Measurements from ENCODE around the gene IKZF4. TPM values are rescaled to one million over a fixed set of nuclear protein-coding genes. Genes with fewer than 3 reads are reported as not detected.

Gene IKZF4
- total and polyA plus RNA-seq, 4 donors, result 1.8 to 12.2 (median 7.5) TPM

DNA sequence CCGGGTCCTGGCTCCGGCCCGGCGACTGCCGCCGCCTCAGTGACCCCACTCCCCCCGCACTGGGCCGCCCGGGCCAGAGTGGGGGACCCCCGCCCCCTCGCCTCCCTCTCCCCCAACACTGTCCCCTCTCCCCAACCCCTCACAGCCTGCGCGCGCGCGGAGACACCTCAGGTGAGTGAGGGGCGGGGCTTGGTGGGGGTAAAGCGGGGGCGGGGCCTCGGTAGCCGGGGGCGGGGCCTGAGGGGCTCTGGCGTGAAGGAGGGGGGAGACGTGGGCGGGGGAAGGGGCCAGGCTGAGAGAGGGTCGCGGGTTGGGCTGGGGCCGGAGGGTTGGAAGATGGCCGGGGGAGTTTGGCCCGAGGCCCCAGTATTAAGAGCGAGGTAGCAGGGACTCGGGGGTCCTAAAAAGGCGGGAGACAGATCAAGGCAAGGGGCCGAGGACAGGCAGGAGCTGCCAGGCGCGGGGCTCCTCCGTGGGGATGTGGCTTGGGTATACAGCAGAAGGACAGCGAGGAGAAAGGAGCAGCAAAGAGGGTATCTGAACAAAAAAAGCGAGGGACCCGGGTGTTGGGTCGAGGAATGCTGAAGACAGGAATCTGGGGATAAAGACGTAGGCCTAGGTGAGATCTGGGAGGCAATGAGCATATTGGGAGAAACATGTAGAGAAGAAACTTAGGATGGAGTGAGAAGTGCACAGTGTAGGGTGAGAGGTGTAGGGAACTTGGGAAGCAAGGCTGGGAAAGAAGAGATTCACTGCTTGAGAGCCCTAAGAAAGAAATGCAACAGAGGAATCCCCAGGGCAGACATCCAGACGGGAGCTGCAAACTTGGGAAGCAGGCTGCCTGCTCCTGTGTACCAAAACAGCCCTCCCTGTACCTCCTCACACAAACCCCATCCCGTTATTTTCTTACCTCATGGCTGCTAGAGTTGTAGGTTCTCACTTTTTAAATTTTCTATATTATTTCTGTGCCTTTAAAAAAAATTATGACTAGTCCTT lies 13.0 kb upstream of the IKZF4 start:
- Histone ChIP-seq H3K4me3 (ENCODE audit: low read length in 2 of 2) (peak overlapping the region; percentile 78 to 100), H3K27me3 (ENCODE audit: control insufficient read depth in 1 of 2, insufficient read depth in 2 of 2, low read length in 1 of 2) (no peaks in the 10 kb centered on the region), H3K36me3 (ENCODE audit: control insufficient read depth in 1 of 2, insufficient read depth in 2 of 2, low read length in 1 of 2) (peaks cover 0 to 2% of the 10 kb centered on the region in 2 donors), H3K27ac (ENCODE audit: low read depth in 1 of 2, low read length in 2 of 2) (peak overlapping the region; percentile 65 to 73), H3K4me1 (ENCODE audit: control insufficient read depth in 1 of 2, insufficient read depth in 2 of 2, low read length in 2 of 2) (no peaks in the 10 kb centered on the region), H3K9me3 (ENCODE audit: control insufficient read depth, low read length) (no peaks in the 10 kb centered on the region)
- WGBS, 2 donors, result 1 to 2% methylated on average over 30 to 44 of the region's 44 CpGs
- ATAC-seq (ENCODE audit: low FRiP score), result peak; percentile 85
- DNase-seq, result peak; percentile 64 to 89
- intact Hi-C loops (cut with DNase I), result loop anchor here in 1 of 2 donors (10.0 kb wide), 1 partner anchor 97 kb away; the partner anchor contains the start of gene PA2G4

DNA sequence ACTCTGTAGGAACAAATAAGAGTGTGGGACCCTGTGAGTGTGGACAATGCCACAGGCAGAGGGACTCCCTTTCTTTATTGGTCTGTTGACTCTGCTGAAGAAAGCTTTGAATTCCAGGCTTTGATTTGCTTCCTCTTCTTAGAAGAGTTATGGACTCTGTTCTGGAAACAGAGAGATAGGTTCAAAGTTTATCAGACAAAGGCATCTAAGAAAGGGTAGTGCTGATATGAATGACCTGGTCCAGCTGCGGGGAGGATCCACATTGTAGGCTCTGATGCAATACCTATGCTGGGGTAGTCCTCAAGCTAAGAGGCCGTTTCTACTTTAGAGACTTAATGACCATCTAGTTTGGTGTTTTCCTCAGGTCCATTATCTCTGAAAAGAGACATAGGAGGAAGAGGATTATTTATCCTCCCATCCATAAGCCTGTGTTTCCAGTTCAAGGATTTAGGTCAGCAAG lies 10.7 kb upstream of the IKZF4 start:
- H3K27ac ChIP-seq (ENCODE audit: low read depth in 1 of 2, low read length in 2 of 2), result no peak overlapping the region
- H3K4me1 ChIP-seq (ENCODE audit: control insufficient read depth in 1 of 2, insufficient read depth in 2 of 2, low read length in 2 of 2), result no peaks in the 10 kb centered on the region
- H3K4me3 ChIP-seq (ENCODE audit: low read length in 2 of 2), result no peak overlapping the region
- no peaks in the 10 kb centered on the region for H3K9me3 ChIP-seq (ENCODE audit: control insufficient read depth, low read length)
- H3K27me3 ChIP-seq (ENCODE audit: control insufficient read depth in 1 of 2, insufficient read depth in 2 of 2, low read length in 1 of 2), result no peaks in the 10 kb centered on the region
- peaks cover 0 to 2% of the 10 kb centered on the region in 2 donors for H3K36me3 ChIP-seq (ENCODE audit: control insufficient read depth in 1 of 2, insufficient read depth in 2 of 2, low read length in 1 of 2)
- DNase-seq (no peak), ATAC-seq (ENCODE audit: low FRiP score) (no peak)
- intact Hi-C loops (cut with DNase I), result no loop called here
- 72 to 80% methylated on average over 2 of the region's 2 CpGs for WGBS, 2 donors

DNA sequence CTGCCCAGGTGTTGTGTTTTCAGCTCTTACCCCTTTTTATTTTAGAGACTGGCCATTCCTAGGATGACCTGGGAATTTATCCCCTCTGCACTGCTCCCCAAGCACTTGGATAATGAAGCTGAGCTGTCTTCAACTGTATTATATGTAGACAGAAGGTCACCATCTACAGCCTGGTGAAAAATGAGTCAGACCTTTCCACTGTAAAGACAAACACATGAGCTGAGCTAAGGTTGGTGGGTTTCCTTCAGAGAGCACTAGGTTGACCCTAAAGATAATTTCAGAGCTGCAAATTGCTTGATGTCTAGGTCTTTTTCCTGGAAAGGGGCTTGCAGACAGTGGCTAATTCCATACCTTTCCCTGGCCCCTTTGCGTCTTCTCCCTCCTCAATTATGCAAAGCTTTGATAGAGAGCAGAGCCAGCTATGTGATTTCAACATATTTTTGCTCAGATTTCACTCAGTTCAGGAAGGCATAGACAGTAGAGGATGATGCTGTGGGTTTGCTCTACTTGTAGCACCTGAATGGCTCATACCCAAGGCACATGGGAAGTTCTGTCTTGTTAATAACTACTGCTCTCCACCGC lies 9.2 kb upstream of the IKZF4 start:
- ATAC-seq (ENCODE audit: low FRiP score) (no peak), DNase-seq (no peak)
- Histone ChIP-seq H3K4me3 (ENCODE audit: low read length in 2 of 2) (no peak overlapping the region), H3K9me3 (ENCODE audit: control insufficient read depth, low read length) (no peaks in the 10 kb centered on the region), H3K27ac (ENCODE audit: low read depth in 1 of 2, low read length in 2 of 2) (no peak overlapping the region), H3K36me3 (ENCODE audit: control insufficient read depth in 1 of 2, insufficient read depth in 2 of 2, low read length in 1 of 2) (peaks cover 0 to 2% of the 10 kb centered on the region in 2 donors), H3K4me1 (ENCODE audit: control insufficient read depth in 1 of 2, insufficient read depth in 2 of 2, low read length in 2 of 2) (no peaks in the 10 kb centered on the region), H3K27me3 (ENCODE audit: control insufficient read depth in 1 of 2, insufficient read depth in 2 of 2, low read length in 1 of 2) (no peaks in the 10 kb centered on the region)
- 93 to 94% methylated on average over 2 of the region's 2 CpGs for WGBS, 2 donors
- intact Hi-C loops (cut with DNase I), result no loop called here

DNA sequence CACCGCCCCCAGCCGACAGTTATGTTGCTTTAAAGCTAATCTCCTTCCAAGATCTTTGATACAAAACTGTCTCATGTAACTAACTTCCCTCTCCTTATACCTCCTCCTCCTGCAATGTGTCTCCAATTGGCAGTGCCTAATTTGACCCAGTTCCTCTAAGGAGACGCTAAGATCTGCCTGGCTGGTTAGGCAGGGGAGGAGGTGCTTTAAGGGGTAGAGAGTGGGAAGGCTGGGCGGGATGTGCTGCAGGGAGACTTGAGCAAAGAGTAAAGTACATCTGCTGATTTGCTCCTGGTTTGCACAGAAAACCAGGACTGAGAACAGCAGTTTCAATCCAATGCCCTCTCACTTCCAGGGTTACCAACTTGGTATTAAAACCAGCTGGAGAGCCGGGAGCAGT lies 7.4 kb upstream of the IKZF4 start:
- no peak for ATAC-seq (ENCODE audit: low FRiP score)
- intact Hi-C loops (cut with DNase I), result no loop called here
- no peak for DNase-seq
- no peak overlapping the region for H3K4me3 ChIP-seq (ENCODE audit: low read length in 2 of 2)
- peaks cover 0 to 2% of the 10 kb centered on the region in 2 donors for H3K36me3 ChIP-seq (ENCODE audit: control insufficient read depth in 1 of 2, insufficient read depth in 2 of 2, low read length in 1 of 2)
- no peaks in the 10 kb centered on the region for H3K9me3 ChIP-seq (ENCODE audit: control insufficient read depth, low read length)
- no peak overlapping the region for H3K27ac ChIP-seq (ENCODE audit: low read depth in 1 of 2, low read length in 2 of 2)
- H3K27me3 ChIP-seq (ENCODE audit: control insufficient read depth in 1 of 2, insufficient read depth in 2 of 2, low read length in 1 of 2), result no peaks in the 10 kb centered on the region
- H3K4me1 ChIP-seq (ENCODE audit: control insufficient read depth in 1 of 2, insufficient read depth in 2 of 2, low read length in 2 of 2), result no peaks in the 10 kb centered on the region
- 92% methylated on average over 5 of the region's 5 CpGs for WGBS, 2 donors

DNA sequence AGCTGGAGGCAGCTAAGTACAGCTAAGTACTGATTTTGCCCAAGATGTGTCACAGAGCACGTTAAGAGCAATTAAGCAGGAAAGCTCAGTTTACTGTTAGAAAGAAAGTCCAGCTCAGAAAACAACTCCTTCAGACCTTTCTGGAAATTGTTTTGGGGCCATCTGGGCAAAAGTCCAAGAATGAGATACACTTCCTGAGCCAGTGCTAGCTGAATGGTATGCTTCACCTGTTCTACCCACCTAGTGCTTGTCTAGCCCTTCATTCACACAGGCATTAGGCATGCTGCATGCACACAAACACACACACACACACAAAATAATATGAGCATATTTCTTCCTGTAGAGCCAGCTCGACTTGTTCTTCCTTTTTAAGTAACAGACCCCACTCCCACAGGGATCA lies 6.6 kb upstream of the IKZF4 start:
- ATAC-seq (ENCODE audit: low FRiP score) (no peak), DNase-seq (no peak)
- peaks cover 0 to 2% of the 10 kb centered on the region in 2 donors for H3K36me3 ChIP-seq (ENCODE audit: control insufficient read depth in 1 of 2, insufficient read depth in 2 of 2, low read length in 1 of 2)
- intact Hi-C loops (cut with DNase I), result no loop called here
- no peaks in the 10 kb centered on the region for H3K4me1 ChIP-seq (ENCODE audit: control insufficient read depth in 1 of 2, insufficient read depth in 2 of 2, low read length in 2 of 2)
- no peaks in the 10 kb centered on the region for H3K9me3 ChIP-seq (ENCODE audit: control insufficient read depth, low read length)
- H3K27ac ChIP-seq (ENCODE audit: low read depth in 1 of 2, low read length in 2 of 2), result no peak overlapping the region
- no peaks in the 10 kb centered on the region for H3K27me3 ChIP-seq (ENCODE audit: control insufficient read depth in 1 of 2, insufficient read depth in 2 of 2, low read length in 1 of 2)
- no peak overlapping the region for H3K4me3 ChIP-seq (ENCODE audit: low read length in 2 of 2)
- 48 to 51% methylated on average over 2 of the region's 2 CpGs for WGBS, 2 donors

DNA sequence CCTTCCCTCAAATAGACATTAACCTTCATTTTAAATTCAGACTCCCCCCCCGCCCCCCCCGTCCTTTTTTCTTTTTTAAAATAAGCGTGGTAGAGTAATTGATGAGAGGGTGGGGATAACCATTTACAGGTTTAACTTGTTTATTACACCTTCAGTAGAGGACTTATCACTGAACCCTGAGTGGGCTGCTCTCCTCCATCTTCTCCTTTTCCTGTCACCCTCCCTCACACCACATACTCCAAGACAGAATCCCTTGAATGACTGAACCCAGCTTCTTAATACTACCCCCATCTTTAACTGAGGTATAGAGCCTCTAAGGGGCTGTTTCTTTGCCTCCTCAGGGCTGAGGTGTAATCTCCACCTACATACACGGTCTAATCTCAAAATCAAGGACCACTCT lies 3.7 kb upstream of the IKZF4 start:
- Histone ChIP-seq H3K36me3 (ENCODE audit: control insufficient read depth in 1 of 2, insufficient read depth in 2 of 2, low read length in 1 of 2) (peaks cover 0 to 3% of the 10 kb centered on the region in 2 donors), H3K4me3 (ENCODE audit: low read length in 2 of 2) (no peak overlapping the region), H3K27ac (ENCODE audit: low read depth in 1 of 2, low read length in 2 of 2) (no peak overlapping the region), H3K4me1 (ENCODE audit: control insufficient read depth in 1 of 2, insufficient read depth in 2 of 2, low read length in 2 of 2) (no peaks in the 10 kb centered on the region), H3K27me3 (ENCODE audit: control insufficient read depth in 1 of 2, insufficient read depth in 2 of 2, low read length in 1 of 2) (no peaks in the 10 kb centered on the region), H3K9me3 (ENCODE audit: control insufficient read depth, low read length) (no peaks in the 10 kb centered on the region)
- ATAC-seq (ENCODE audit: low FRiP score) (no peak), DNase-seq (no peak)
- intact Hi-C loops (cut with DNase I), result no loop called here
- WGBS, 2 donors, result 88 to 91% methylated on average over 4 of the region's 4 CpGs

DNA sequence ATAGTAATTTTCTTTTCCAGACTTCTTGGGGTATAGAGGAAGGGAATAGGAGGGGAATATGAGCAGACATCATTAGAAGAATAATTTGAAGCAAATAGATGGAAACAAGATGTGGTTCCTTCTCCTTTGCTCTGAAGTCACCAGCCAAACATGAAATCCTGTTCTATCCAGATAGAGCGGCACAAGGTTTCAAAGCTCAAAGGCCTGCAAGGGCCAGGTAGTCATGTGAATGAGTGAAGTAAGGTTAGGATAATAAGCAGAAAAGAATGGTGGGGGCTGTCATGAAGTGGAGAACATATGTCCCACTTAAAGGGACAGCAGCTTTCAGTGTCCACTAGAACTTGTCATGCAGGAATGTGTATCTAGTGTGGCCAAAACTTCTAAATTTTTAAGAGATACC lies 2.5 kb upstream of the IKZF4 start:
- DNase-seq (no peak), ATAC-seq (ENCODE audit: low FRiP score) (no peak)
- intact Hi-C loops (cut with DNase I), result no loop called here
- H3K9me3 ChIP-seq (ENCODE audit: control insufficient read depth, low read length), result no peaks in the 10 kb centered on the region
- WGBS, 2 donors, result 93 to 96% methylated on average over 1 of the region's 1 CpG
- no peaks in the 10 kb centered on the region for H3K4me1 ChIP-seq (ENCODE audit: control insufficient read depth in 1 of 2, insufficient read depth in 2 of 2, low read length in 2 of 2)
- no peaks in the 10 kb centered on the region for H3K27me3 ChIP-seq (ENCODE audit: control insufficient read depth in 1 of 2, insufficient read depth in 2 of 2, low read length in 1 of 2)
- no peak overlapping the region for H3K4me3 ChIP-seq (ENCODE audit: low read length in 2 of 2)
- H3K27ac ChIP-seq (ENCODE audit: low read depth in 1 of 2, low read length in 2 of 2), result no peak overlapping the region
- H3K36me3 ChIP-seq (ENCODE audit: control insufficient read depth in 1 of 2, insufficient read depth in 2 of 2, low read length in 1 of 2), result peaks cover 0 to 3% of the 10 kb centered on the region in 2 donors

DNA sequence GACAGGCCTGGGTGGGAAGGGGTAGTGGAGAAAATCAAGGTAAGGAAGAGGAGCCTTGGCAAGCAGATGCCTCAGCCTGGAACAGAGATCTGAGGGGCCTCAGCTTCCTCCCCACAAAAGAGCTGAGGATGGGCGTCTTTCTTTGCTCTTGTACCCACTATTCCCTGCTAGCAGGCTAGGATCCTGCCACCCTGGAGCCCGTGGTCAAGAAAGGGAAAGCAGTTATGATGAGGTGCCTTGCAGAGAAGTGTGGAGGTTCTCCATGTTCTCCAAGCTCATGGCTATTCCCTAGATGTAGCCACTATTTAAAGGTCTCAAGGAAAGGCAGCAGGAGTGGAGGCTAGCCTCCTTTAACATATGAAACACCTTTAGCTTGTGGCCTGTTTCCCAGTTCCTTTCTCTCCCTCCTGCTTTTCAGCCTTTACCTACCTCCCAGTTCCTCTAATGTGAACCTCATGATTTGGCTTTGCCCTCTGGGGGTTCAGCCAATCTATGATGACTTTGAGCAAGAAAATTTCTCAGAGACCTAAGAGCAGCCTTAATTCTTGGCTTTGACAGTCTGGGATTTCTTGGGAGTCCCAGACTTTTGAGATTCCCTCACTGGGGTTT lies 1.1 kb downstream of the IKZF4 start:
- no peaks in the 10 kb centered on the region for H3K9me3 ChIP-seq (ENCODE audit: control insufficient read depth, low read length)
- H3K4me1 ChIP-seq (ENCODE audit: control insufficient read depth in 1 of 2, insufficient read depth in 2 of 2, low read length in 2 of 2), result no peaks in the 10 kb centered on the region
- ATAC-seq (ENCODE audit: low FRiP score) (no peak), DNase-seq (no peak)
- 61 to 63% methylated on average over 2 of the region's 2 CpGs for WGBS, 2 donors
- H3K27me3 ChIP-seq (ENCODE audit: control insufficient read depth in 1 of 2, insufficient read depth in 2 of 2, low read length in 1 of 2), result no peaks in the 10 kb centered on the region
- peaks cover 0 to 3% of the 10 kb centered on the region in 2 donors for H3K36me3 ChIP-seq (ENCODE audit: control insufficient read depth in 1 of 2, insufficient read depth in 2 of 2, low read length in 1 of 2)
- no peak overlapping the region for H3K4me3 ChIP-seq (ENCODE audit: low read length in 2 of 2)
- no peak overlapping the region for H3K27ac ChIP-seq (ENCODE audit: low read depth in 1 of 2, low read length in 2 of 2)
- intact Hi-C loops (cut with DNase I), result no loop called here

Measured in aorta (tissue), 5 donors.